Neural progenitor cell (in vitro differentiated cells): Measurements from ENCODE around the gene STX2.

Experiments
- EZH2phosphoT487 ChIP-seq: fragments of 200-600 bp; sonication (generic); IDR thresholded peaks from 2 replicates; pipeline ENCODE4 v1.6.1; 2017; ENCODE audit warnings: antibody characterized with exemption
- TF ChIP-seq, protein P1 (sequence below): fragments of 200-600 bp; sonication (generic); IDR thresholded peaks from 2 replicates; pipeline ENCODE4 v1.5.1; 2017; ENCODE audit warnings: antibody characterized with exemption, mild to moderate bottlenecking

DNA sequence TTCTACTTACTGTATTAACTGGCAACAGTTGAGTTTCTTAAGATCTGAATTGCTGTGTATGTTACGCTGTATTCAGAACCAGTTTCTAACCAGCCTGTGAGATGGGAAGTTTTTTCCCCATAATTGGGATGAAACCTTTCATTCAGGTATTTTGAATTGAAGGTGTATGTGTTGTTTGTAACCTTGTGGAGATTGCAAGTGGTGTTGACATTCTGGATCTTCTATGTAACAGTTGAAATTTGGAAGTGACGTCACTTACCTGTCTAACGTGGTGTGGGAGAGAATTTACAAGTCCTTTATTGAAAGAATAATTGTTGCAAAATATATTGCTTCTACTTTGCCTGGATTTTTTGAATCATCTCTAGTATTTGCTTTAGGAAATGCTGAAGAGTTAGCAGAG is 38.3 kb upstream of the STX2 start:
- TF ChIP-seq, protein P1, sequence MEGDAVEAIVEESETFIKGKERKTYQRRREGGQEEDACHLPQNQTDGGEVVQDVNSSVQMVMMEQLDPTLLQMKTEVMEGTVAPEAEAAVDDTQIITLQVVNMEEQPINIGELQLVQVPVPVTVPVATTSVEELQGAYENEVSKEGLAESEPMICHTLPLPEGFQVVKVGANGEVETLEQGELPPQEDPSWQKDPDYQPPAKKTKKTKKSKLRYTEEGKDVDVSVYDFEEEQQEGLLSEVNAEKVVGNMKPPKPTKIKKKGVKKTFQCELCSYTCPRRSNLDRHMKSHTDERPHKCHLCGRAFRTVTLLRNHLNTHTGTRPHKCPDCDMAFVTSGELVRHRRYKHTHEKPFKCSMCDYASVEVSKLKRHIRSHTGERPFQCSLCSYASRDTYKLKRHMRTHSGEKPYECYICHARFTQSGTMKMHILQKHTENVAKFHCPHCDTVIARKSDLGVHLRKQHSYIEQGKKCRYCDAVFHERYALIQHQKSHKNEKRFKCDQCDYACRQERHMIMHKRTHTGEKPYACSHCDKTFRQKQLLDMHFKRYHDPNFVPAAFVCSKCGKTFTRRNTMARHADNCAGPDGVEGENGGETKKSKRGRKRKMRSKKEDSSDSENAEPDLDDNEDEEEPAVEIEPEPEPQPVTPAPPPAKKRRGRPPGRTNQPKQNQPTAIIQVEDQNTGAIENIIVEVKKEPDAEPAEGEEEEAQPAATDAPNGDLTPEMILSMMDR: no peak
- TF ChIP-seq EZH2phosphoT487: no peak
